GM12892 (cell line): ENCODE results near the gene ZBTB20.

Experiments used
- POLR2AphosphoS5 ChIP-seq: IDR thresholded peaks from 2 replicates; pipeline ENCODE4 v1.6.1; 2011; ENCODE audit warnings: low read depth, low read length, control low read depth
- TAF1 ChIP-seq: IDR thresholded peaks from 2 replicates; pipeline ENCODE4 v1.6.1; 2011; ENCODE audit warnings: low read depth, mild to moderate bottlenecking, control low read depth, low read length, borderline replicate concordance

DNA sequence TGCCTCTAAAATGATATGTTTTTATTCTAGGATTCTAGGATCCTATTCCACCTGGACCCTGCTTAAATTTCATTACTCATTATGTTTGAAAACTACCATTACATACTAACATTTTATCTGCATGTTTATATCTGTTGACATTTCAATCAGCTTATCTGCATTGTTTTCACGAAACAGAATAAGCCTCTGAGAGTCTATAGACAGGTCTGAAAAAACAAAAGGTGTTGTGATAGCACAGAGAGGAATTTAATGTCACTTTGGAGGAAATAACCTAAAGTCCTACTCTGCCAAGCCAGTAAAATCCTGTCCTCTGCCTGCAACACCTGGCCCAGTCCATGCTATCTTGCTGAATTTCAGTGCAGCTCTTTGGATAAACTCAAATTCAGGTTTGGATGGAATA lies 315.2 kb downstream of the ZBTB20 start:
- TF ChIP-seq POLR2AphosphoS5, result no peak
- TF ChIP-seq TAF1, result no peak
